Upper lobe of left lung (tissue), 6 donors: ENCODE measurements around the gene MGMT. TPM values are rescaled to one million over a fixed set of nuclear protein-coding genes. Genes with fewer than 3 reads are reported as not detected.
A peak's percentile ranks its signal among the peaks of the same experiment; 100 is the strongest.

Experiments
- ATAC-seq, 2 donors: fragments of 200-7000 bp; cut with Tn5 transposase; one replicate each; pipeline ENCODE4 v1.9.1; 2022; ENCODE audit warnings: mild to moderate bottlenecking in 2 of 2, moderate library complexity in 2 of 2; ENCODE audit not compliant: low FRiP score in 2 of 2
- DNase-seq, 2 donors: peaks; one replicate each; pipeline ENCODE4 v3.0.0-alpha.2; 2019 to 2020
- H3K27ac ChIP-seq, 4 donors: fragments of 200-600 bp; sonication (generic); one replicate each; pipeline ENCODE4 v1.5.1; 2016 to 2019
- H3K27me3 ChIP-seq, 4 donors: fragments of 200-600 bp; sonication (generic); one replicate each; pipeline ENCODE4 v1.5.1; 2017 to 2019
- H3K36me3 ChIP-seq, 4 donors: fragments of 200-600 bp; sonication (generic); one replicate each; pipeline ENCODE4 v1.5.1; 2016 to 2019
- H3K4me1 ChIP-seq, 4 donors: fragments of 200-600 bp; sonication (generic); one replicate each; pipeline ENCODE4 v1.5.1; 2018 to 2019
- H3K4me3 ChIP-seq, 4 donors: fragments of 200-600 bp; sonication (generic); one replicate each; pipeline ENCODE4 v1.5.1; 2017 to 2019; ENCODE audit warnings: mild to moderate bottlenecking in 2 of 4, moderate library complexity in 1 of 4
- H3K9me3 ChIP-seq, 4 donors: fragments of 200-600 bp; sonication (generic); one replicate each; pipeline ENCODE4 v1.5.1; 2018 to 2019
- EP300 ChIP-seq, 4 donors: sonication (generic); formaldehyde crosslinking; IDR thresholded peaks; one replicate each; pipeline ENCODE4 v1.5.1; 2017; ENCODE audit warnings: antibody characterized with exemption in 4 of 4, control low read depth in 2 of 4
- POLR2A ChIP-seq, 4 donors: fragments of 450-650 bp; IDR thresholded peaks; one replicate each; pipeline ENCODE4 v1.5.1; 2016 to 2017; ENCODE audit warnings: antibody characterized with exemption in 4 of 4, mild to moderate bottlenecking in 2 of 4
- POLR2AphosphoS5 ChIP-seq, 2 donors: sonication (generic); formaldehyde crosslinking; IDR thresholded peaks; one replicate each; pipeline ENCODE4 v1.5.1; 2017; ENCODE audit warnings: antibody characterized with exemption in 2 of 2
- WGBS, 2 donors: methylation state at CpG; one replicate each; pipeline ENCODE4 v1.1.5; 2017 to 2018; 5-methylcytosine and 5-hydroxymethylcytosine counted together
- total RNA-seq, 6 donors: library from RNA; depleted of rRNA in 4 of 6; stranded (reverse); fragments of >200 nt in 4 of 6; gene quantifications; one replicate each; pipeline versions ENCODE4 v1.1.0 to v1.2.1, GENCODE V29; 2016 to 2021
- TF ChIP-seq, protein P1 (sequence below), 6 experiments: fragments of 450-650 bp in 4 of 6; fragments of 200-600 bp in 2 of 6; sonication (generic) in 2 of 6; IDR thresholded peaks; one replicate each; pipeline ENCODE4 v1.5.1; 2016 to 2019; ENCODE audit warnings: antibody characterized with exemption in 6 of 6
- donor health status: DM: no; HTN: no; CAD: no; lungs with moderate emphysema.
- donor health status: DM: no; HTN: yes; CAD: no; lungs with severe emphysema.

Gene MGMT
- total RNA-seq, 6 donors from 2014 or later: 20.9 to 44.0 (median 29.6) TPM

DNA sequence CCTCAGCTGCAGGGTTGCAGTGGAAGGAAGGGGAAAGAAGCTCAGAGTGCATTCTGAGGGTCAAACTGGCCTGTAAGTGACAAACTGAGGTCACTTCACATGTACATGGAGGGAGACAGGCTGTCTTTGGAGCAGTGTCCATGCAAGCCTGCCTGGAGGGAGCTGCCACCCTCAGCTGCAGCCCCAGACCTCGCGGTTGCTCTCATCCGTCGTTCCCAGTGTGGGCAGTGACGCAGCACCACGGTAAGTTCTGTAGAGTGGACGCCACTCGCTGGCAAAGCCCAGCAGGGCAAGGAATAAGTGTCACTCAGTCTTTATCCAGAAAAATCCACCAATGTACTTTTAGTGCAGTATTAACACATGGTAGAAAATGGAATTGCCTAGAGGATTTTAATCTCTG lies 225.7 kb downstream of the MGMT start:
- Histone ChIP-seq H3K27ac (no peak overlapping the region), H3K36me3 (no peaks in the 10 kb centered on the region), H3K27me3 (no peaks in the 10 kb centered on the region), H3K4me1 (no peaks in the 10 kb centered on the region), H3K4me3 (no peak overlapping the region), H3K9me3 (no peaks in the 10 kb centered on the region)
- 96% methylated on average over 8 of the region's 8 CpGs for WGBS, 2 donors
- TF ChIP-seq EP300 (IDR thresholded peaks at IDR 0.05) (no peak), POLR2A (IDR thresholded peaks at IDR 0.05) (no peak), POLR2AphosphoS5 (IDR thresholded peaks at IDR 0.05) (no peak)
- TF ChIP-seq, protein P1, sequence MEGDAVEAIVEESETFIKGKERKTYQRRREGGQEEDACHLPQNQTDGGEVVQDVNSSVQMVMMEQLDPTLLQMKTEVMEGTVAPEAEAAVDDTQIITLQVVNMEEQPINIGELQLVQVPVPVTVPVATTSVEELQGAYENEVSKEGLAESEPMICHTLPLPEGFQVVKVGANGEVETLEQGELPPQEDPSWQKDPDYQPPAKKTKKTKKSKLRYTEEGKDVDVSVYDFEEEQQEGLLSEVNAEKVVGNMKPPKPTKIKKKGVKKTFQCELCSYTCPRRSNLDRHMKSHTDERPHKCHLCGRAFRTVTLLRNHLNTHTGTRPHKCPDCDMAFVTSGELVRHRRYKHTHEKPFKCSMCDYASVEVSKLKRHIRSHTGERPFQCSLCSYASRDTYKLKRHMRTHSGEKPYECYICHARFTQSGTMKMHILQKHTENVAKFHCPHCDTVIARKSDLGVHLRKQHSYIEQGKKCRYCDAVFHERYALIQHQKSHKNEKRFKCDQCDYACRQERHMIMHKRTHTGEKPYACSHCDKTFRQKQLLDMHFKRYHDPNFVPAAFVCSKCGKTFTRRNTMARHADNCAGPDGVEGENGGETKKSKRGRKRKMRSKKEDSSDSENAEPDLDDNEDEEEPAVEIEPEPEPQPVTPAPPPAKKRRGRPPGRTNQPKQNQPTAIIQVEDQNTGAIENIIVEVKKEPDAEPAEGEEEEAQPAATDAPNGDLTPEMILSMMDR (IDR thresholded peaks at IDR 0.05): no peak
- ATAC-seq (no peak), DNase-seq (no peak)

DNA sequence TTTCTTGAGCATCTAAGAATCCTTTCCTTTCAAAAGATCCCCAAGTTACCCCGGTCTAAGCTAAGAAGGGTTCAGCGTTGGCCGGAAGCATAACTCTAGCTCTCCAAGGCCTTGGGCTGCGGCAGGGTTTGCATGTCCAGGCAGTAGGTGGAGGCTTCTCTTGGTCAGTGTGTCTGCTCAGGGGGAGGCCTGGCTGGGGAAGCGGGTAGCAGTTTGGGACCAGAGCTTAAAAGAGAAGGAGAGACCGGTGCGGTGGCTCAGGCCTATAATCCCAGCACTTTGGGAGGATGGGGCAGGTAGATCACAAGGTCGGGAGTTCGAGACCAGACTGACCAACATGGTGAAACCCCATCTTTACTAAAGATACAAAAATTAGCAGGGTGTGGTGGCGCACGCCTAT lies 226.3 kb downstream of the MGMT start:
- H3K4me3 ChIP-seq: no peak overlapping the region
- no peaks in the 10 kb centered on the region for H3K9me3 ChIP-seq
- ATAC-seq: no peak
- DNase-seq: no peak
- H3K27me3 ChIP-seq: no peaks in the 10 kb centered on the region
- no peak overlapping the region for H3K27ac ChIP-seq
- WGBS, 2 donors: 97% methylated on average over 11 of the region's 11 CpGs
- no peaks in the 10 kb centered on the region for H3K4me1 ChIP-seq
- H3K36me3 ChIP-seq: no peaks in the 10 kb centered on the region
- TF ChIP-seq, protein P1 (IDR thresholded peaks at IDR 0.05): no peak
- TF ChIP-seq POLR2AphosphoS5 (IDR thresholded peaks at IDR 0.05) (no peak), POLR2A (IDR thresholded peaks at IDR 0.05) (no peak), EP300 (IDR thresholded peaks at IDR 0.05) (no peak)

DNA sequence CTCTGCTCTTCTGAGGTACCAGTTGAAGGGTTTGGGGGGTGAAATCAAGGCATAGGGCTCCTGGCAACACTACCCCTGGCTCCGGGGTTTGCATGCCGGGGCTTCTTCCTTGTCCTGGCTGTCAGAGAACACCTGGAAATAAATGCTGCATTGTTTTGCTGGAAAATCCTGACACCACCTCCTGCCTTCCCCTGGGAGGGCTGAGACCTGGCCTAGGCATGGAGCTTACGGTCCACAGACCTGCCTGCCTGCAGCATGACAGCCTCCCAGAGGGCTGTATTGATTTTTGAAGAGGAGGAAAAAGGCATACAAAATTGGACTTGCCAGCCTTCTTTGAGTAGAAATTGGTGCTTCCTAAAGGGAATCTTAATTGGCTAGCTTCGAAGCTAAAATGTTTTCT lies 227.1 kb downstream of the MGMT start:
- Histone ChIP-seq H3K27me3 (no peaks in the 10 kb centered on the region), H3K36me3 (no peaks in the 10 kb centered on the region), H3K4me3 (no peak overlapping the region), H3K9me3 (no peaks in the 10 kb centered on the region), H3K27ac (no peak overlapping the region), H3K4me1 (no peaks in the 10 kb centered on the region)
- TF ChIP-seq, protein P1 (IDR thresholded peaks at IDR 0.05): no peak
- TF ChIP-seq POLR2A (IDR thresholded peaks at IDR 0.05) (no peak), EP300 (IDR thresholded peaks at IDR 0.05) (no peak), POLR2AphosphoS5 (IDR thresholded peaks at IDR 0.05) (no peak)
- ATAC-seq: no peak
- WGBS, 2 donors: 72 to 81% methylated on average over 4 of the region's 4 CpGs
- no peak for DNase-seq

DNA sequence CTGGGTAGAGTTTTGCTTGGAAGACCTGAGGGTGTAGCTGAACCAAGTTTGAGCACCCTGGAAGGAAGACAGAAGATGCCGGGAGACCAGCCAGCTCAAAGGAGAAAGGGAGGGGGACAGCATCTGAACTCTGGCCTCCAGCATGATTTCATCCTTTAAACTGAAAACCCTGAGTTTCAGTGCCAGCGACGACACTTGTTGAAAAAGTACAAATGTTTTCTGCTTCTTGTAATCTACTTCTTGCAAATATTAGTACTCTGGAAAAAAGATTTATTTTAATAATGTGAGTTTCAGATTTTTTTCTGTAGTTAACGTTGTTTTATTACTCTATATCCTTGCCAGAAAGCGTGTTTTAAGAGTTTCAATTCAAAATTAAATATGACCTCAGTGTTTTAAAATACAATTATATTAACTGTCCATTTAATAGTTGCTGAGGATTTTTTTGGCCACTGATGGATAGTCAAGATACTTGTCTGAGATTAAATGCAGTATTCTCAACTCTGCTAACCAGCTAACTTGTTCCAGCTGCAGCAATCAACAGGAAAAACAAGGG lies 227.7 kb downstream of the MGMT start:
- peak in 1 of 2 donors; percentile 72 for ATAC-seq
- Histone ChIP-seq H3K36me3 (no peaks in the 10 kb centered on the region), H3K4me3 (no peak overlapping the region), H3K27me3 (no peaks in the 10 kb centered on the region), H3K27ac (no peak overlapping the region), H3K9me3 (no peaks in the 10 kb centered on the region), H3K4me1 (no peaks in the 10 kb centered on the region)
- 71 to 85% methylated on average over 5 of the region's 5 CpGs for WGBS, 2 donors
- TF ChIP-seq, protein P1 (IDR thresholded peaks at IDR 0.05): no peak
- no peak for TF ChIP-seq POLR2AphosphoS5 (IDR thresholded peaks at IDR 0.05)
- TF ChIP-seq EP300 (IDR thresholded peaks at IDR 0.05): no peak
- no peak for TF ChIP-seq POLR2A (IDR thresholded peaks at IDR 0.05)
- no peak for DNase-seq

DNA sequence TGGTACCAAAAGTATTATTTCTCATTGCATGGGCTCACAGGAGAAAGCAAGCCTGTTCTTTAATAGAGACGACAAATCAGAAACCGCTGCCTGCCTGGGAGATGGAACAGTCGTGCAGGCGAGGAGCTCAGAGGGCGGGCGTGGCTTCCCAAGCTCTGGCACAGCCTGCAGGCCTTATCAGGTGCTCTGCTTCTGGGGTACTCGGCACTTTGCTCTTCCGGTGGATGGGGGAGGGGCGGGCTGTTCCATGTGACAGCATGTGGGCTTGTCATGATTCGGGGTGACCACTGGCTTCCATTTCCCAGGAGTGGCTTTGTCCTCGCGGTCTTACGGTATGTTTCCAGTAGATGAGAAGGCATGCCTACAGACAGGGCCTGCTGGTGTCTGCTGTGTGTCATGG lies 228.6 kb downstream of the MGMT start:
- TF ChIP-seq, protein P1 (IDR thresholded peaks at IDR 0.05): no peak
- TF ChIP-seq EP300 (IDR thresholded peaks at IDR 0.05) (no peak), POLR2AphosphoS5 (IDR thresholded peaks at IDR 0.05) (no peak), POLR2A (IDR thresholded peaks at IDR 0.05) (no peak)
- WGBS, 2 donors: 81 to 83% methylated on average over 13 of the region's 13 CpGs
- ATAC-seq (no peak), DNase-seq (no peak)
- Histone ChIP-seq H3K36me3 (no peaks in the 10 kb centered on the region), H3K9me3 (no peaks in the 10 kb centered on the region), H3K27ac (no peak overlapping the region), H3K27me3 (no peaks in the 10 kb centered on the region), H3K4me3 (no peak overlapping the region), H3K4me1 (no peaks in the 10 kb centered on the region)
